K562 (cell line): ENCODE measurements around the gene CRNN. TPM values are rescaled to one million over a fixed set of nuclear protein-coding genes. Genes with fewer than 3 reads are reported as not detected.
A peak's percentile ranks its signal among the peaks of the same experiment; 100 is the strongest.

Experiments
- SIN3B ChIP-seq: fragments of 450-650 bp; IDR thresholded peaks from 2 replicates; pipeline ENCODE4 v1.6.1; 2017; ENCODE audit warnings: low read depth, mild to moderate bottlenecking, moderate library complexity
- SRSF9 ChIP-seq: fragments of 200-400 bp; formaldehyde crosslinking; IDR thresholded peaks from 2 replicates; pipeline ENCODE4 v1.6.1; 2017; ENCODE audit warnings: low read depth, low read length, borderline replicate concordance
- ZNF655 ChIP-seq: fragments of 250-450 bp; sonication (Bioruptor Pico); IDR thresholded peaks from 2 replicates; pipeline ENCODE4 v1.5.0; 2021
- ZZZ3 ChIP-seq: fragments of 450-650 bp; IDR thresholded peaks from 2 replicates; pipeline ENCODE4 v1.6.1; 2016; ENCODE audit warnings: antibody characterized with exemption, mild to moderate bottlenecking, moderate library complexity
- polyA plus RNA-seq, 8 experiments: library from polyadenylated mRNA; depleted of rRNA in 4 of 8; stranded (reverse) in 5 of 8; unstranded in 3 of 8; fragments of >200 nt; fragmentation: Nextera tagmentation in 2 of 8; fragmentation: Illumina TruSeq in 1 of 8; extraction: Ambion mirVana in 2 of 8; extraction: Trizol in 1 of 8; gene quantifications; 2 replicates each; pipeline versions ENCODE4 v1.2.1 to v1.2.3, GENCODE V29; 2011 to 2014; ENCODE audit warnings: inconsistent platforms in 1 of 8, missing spikeins in 1 of 8
- total RNA-seq, 7 experiments: library from RNA; depleted of rRNA in 6 of 7; stranded (reverse); fragments of >200 nt in 6 of 7; fragmentation: Illumina TruSeq in 2 of 7; extraction: Trizol in 2 of 7; gene quantifications; 2 replicates each; pipeline versions ENCODE4 v1.2.1 to v1.2.3, GENCODE V29; 2011 to 2021; ENCODE audit warnings: low replicate concordance in 1 of 7
- TF ChIP-seq, protein P1 (sequence below), 2 experiments: fragments of 450-650 bp; IDR thresholded peaks; 2 replicates each; pipeline ENCODE4 v1.6.1; 2018; ENCODE audit warnings: mild to moderate bottlenecking in 2 of 2, low read depth in 1 of 2; ENCODE audit not compliant: partially characterized antibody in 2 of 2
- TF ChIP-seq, protein P2 (sequence below): fragments of 450-650 bp; IDR thresholded peaks from 2 replicates; pipeline ENCODE4 v1.7.1; 2018; ENCODE audit warnings: mild to moderate bottlenecking, low read depth; ENCODE audit not compliant: partially characterized antibody
- TF ChIP-seq, protein P3 (sequence below), 3 experiments: IDR thresholded peaks in 2 of 3; conservative IDR thresholded peaks in 1 of 3; 2 replicates each; pipeline ENCODE4 v1.5.1; 2011 to 2012; ENCODE audit warnings: low read length in 3 of 3, mild to moderate bottlenecking in 3 of 3, control low read depth in 2 of 3, improper control_type of control experiment in 1 of 3, inconsistent platforms in 1 of 3, low read depth in 1 of 3, mixed read lengths in 1 of 3, moderate library complexity in 1 of 3; ENCODE audit not compliant: insufficient read depth in 2 of 3

Gene CRNN
- total and polyA plus RNA-seq, 9 of the 15 experiments (the other 6 are each of a cell fraction or from before 2014, with no cell fraction given), result not detected

DNA sequence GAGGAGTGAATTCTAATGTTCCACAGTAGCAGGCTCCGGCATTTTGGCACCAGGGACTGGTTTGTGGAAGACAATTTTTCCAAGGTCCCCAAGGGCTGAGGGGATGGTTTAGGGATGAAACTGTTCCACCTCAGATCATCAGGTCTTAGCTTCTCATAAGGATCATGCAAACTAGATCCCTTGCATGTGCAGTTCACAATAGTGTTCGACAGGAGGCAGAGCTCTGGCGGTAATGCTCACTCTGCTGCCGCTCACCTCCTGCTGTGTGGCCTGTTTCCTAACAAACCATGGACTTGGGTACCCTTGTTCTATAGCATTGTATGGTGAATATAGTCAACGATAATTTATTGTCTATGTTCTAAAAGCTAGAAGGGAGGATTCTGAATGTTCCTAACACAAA lies 16.6 kb downstream of the CRNN start (continued):
- TF ChIP-seq ZNF655 (CRISPR knock-in tag), result no peak
- TF ChIP-seq, protein P1, sequence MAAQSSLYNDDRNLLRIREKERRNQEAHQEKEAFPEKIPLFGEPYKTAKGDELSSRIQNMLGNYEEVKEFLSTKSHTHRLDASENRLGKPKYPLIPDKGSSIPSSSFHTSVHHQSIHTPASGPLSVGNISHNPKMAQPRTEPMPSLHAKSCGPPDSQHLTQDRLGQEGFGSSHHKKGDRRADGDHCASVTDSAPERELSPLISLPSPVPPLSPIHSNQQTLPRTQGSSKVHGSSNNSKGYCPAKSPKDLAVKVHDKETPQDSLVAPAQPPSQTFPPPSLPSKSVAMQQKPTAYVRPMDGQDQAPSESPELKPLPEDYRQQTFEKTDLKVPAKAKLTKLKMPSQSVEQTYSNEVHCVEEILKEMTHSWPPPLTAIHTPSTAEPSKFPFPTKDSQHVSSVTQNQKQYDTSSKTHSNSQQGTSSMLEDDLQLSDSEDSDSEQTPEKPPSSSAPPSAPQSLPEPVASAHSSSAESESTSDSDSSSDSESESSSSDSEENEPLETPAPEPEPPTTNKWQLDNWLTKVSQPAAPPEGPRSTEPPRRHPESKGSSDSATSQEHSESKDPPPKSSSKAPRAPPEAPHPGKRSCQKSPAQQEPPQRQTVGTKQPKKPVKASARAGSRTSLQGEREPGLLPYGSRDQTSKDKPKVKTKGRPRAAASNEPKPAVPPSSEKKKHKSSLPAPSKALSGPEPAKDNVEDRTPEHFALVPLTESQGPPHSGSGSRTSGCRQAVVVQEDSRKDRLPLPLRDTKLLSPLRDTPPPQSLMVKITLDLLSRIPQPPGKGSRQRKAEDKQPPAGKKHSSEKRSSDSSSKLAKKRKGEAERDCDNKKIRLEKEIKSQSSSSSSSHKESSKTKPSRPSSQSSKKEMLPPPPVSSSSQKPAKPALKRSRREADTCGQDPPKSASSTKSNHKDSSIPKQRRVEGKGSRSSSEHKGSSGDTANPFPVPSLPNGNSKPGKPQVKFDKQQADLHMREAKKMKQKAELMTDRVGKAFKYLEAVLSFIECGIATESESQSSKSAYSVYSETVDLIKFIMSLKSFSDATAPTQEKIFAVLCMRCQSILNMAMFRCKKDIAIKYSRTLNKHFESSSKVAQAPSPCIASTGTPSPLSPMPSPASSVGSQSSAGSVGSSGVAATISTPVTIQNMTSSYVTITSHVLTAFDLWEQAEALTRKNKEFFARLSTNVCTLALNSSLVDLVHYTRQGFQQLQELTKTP (IDR thresholded peaks at IDR 0.05; ENCODE audit: low read depth in 1 of 2, partially characterized antibody in 2 of 2), result no peak
- TF ChIP-seq SRSF9, result no peak
- TF ChIP-seq SIN3B, result no peak
- TF ChIP-seq, protein P2, sequence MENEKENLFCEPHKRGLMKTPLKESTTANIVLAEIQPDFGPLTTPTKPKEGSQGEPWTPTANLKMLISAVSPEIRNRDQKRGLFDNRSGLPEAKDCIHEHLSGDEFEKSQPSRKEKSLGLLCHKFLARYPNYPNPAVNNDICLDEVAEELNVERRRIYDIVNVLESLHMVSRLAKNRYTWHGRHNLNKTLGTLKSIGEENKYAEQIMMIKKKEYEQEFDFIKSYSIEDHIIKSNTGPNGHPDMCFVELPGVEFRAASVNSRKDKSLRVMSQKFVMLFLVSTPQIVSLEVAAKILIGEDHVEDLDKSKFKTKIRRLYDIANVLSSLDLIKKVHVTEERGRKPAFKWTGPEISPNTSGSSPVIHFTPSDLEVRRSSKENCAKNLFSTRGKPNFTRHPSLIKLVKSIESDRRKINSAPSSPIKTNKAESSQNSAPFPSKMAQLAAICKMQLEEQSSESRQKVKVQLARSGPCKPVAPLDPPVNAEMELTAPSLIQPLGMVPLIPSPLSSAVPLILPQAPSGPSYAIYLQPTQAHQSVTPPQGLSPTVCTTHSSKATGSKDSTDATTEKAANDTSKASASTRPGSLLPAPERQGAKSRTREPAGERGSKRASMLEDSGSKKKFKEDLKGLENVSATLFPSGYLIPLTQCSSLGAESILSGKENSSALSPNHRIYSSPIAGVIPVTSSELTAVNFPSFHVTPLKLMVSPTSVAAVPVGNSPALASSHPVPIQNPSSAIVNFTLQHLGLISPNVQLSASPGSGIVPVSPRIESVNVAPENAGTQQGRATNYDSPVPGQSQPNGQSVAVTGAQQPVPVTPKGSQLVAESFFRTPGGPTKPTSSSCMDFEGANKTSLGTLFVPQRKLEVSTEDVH, result no peak
- TF ChIP-seq ZZZ3, result no peak
- TF ChIP-seq, protein P3, sequence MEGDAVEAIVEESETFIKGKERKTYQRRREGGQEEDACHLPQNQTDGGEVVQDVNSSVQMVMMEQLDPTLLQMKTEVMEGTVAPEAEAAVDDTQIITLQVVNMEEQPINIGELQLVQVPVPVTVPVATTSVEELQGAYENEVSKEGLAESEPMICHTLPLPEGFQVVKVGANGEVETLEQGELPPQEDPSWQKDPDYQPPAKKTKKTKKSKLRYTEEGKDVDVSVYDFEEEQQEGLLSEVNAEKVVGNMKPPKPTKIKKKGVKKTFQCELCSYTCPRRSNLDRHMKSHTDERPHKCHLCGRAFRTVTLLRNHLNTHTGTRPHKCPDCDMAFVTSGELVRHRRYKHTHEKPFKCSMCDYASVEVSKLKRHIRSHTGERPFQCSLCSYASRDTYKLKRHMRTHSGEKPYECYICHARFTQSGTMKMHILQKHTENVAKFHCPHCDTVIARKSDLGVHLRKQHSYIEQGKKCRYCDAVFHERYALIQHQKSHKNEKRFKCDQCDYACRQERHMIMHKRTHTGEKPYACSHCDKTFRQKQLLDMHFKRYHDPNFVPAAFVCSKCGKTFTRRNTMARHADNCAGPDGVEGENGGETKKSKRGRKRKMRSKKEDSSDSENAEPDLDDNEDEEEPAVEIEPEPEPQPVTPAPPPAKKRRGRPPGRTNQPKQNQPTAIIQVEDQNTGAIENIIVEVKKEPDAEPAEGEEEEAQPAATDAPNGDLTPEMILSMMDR (IDR thresholded peaks at IDR 0.05 in 2 of 3, conservative IDR thresholded peaks at IDR 0.05 in 1 of 3; ENCODE audit: insufficient read depth in 2 of 3, low read depth in 1 of 3, low read length in 3 of 3), result peak; percentile 41 to 49 (median 43)
- TF ChIP-seq, all 486 proteins: peak for 2
